Skeletal muscle cell (primary cell): ENCODE data around the gene HNF1B.

Experiments
- DNase-seq: peaks from one replicate; pipeline ENCODE4 v3.0.0-alpha.2; 2010; ENCODE audit warnings: low read depth
- H3K4me3 ChIP-seq: 2 replicates; pipeline ENCODE4 v1.5.1; 2011; ENCODE audit warnings: low read depth, mild to moderate bottlenecking, control low read depth, low read length, moderate library complexity

The HNF1B gene

DNA sequence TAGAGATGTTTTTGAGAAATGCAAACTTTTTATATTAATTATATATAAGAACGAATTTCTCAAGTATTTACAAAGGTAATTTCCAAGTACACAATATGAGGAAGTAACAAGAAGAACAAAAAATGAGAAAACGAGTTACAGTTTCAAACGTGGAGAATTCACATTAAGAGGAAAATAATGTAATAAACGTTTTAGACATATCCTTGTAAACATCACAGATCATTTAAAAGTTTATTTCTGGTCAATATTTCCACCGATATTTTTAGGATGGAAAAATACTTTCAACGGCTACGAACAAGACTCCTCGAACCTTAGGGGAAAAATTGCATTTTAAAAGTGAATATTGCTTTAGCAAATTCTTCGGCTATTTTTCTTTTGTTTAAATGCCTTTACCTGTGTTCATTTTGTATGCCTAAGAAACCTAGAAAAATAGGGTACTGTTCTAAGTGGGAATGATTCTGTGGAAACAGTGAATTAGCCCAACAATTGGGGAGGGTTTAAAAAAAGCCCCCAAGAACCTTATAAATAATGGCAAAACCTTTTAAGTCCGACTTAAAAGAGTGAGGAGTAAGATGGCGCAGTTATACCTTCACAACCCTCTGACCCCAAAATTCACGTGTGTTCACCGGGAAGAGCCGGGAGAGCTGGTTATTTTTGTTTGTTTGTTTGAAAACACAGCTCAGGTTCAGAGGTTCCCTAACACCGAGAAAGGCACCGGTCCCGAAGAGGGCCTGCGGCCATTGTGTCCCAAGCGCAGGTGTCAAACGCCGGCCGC is 3.3 kb downstream of the HNF1B start:
- DNase-seq = no peak
- no peak overlapping the region for H3K4me3 ChIP-seq

DNA sequence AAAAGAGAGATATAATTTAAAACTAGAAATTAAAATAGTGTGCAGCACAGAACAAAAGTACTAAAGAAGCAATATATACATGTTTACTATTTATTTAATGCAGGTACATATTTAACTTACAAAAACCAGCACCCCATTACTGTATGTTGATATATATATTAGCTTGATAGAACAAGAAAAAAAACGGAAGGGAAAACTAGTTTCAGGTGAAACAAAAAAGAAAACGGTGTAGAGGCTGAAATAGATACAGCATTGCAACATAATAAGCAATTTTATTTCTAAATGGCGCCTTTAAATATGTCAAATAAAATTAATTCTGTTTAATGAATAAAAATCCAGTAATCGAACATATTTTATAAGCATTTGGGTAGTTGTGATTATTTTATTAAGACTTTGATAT is 3.9 kb downstream of the HNF1B start:
- no peak for DNase-seq
- H3K4me3 ChIP-seq = no peak overlapping the region

DNA sequence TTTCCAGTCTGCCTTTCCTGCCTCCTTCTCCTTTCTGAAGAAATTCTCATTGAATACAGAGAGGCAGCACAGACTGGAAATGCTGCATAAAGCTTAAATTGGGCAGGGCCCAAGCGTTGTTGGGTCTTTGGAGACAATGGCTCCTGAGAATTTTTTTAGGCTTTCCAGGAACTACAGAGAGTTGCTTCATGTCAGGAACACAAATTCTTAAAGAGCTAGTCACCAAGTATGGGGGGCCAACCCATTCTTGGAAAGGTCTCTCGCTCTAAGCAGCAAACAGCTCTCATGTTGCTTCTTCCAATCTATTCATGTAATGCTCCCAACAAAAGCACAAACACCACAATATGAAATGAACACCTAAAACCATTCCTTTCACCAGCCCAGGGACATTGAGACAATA is 6.9 kb downstream of the HNF1B start:
- no peak overlapping the region for H3K4me3 ChIP-seq
- DNase-seq = peak; percentile 39

DNA sequence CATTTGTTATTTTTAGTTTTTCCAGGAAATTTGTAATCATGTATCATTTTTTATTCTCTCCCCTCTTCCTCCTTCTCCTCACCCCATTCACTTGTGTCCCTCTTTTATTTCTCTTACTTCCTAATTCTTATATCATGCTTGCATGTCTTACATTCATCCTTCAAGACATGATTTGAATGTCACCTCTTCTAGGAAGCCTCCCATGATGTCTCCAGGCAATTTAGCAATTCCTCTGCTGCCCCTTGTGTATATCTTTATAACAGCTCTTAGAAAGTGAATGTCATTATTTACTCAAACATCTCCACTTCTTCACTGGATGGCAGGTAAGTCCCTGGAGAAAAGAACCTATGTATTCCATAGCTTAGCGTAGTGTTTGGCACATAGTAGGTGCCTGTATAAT is 7.8 kb downstream of the HNF1B start:
- no peak overlapping the region for H3K4me3 ChIP-seq
- DNase-seq = no peak

DNA sequence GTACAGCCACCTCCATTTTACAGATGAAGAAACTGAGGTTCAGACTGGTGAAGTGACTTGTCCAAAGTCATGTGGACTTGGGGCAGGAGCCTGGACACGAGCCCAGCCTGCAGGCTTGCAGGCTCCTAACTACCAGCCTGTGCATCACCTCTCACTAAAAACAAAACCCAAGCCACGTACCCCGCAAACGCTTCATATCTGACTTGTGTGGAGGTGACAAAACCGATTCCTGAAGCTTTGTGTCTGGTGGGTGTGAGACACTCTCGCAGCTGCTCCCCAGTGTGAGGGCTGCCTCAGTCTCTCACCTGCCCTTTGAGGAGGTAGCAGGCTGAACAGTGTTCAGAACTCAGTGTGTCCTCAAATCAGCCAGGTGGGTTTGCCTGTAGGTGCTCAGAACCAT is 8.4 kb downstream of the HNF1B start:
- H3K4me3 ChIP-seq = no peak overlapping the region
- DNase-seq = no peak

DNA sequence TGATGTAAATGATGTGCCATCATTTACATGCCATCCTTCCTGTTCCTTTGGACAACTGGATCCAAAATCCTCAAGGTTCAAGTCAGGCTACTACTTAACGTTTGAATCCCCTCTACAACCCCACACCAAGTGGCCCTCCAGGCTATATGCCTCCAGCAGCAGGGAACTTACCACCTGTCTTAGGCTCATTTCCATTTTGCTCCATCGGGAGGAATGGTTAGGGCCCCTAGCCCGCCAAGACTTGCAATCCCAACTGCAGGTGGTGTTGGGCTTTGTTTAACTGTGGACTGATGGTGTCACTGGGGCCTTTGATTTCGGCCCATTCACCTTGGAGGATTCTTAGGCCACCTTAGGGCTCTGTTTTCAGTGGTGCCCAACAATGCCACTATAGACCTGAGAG is 9.7 kb downstream of the HNF1B start:
- no peak overlapping the region for H3K4me3 ChIP-seq
- no peak for DNase-seq

DNA sequence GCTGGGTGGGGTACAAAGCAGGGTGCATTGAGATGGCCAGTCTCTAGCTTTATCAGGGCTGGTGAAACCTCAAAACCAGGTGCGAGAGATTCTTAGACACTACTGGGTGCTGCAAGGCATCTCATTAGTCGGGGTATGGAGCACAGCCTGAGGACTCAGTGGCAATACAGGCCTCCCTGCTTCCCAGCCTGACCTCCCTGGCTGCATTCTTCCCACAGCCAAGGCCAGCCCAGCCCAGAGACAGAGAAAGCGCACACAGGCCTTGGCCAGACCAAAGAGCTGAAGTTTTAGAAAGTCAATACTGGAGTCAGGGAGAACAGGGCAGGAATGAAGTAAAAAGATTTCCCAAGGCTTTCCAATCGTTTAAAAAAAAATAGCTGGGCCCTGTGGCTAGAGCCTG is 12.5 kb downstream of the HNF1B start:
- DNase-seq = no peak

DNA sequence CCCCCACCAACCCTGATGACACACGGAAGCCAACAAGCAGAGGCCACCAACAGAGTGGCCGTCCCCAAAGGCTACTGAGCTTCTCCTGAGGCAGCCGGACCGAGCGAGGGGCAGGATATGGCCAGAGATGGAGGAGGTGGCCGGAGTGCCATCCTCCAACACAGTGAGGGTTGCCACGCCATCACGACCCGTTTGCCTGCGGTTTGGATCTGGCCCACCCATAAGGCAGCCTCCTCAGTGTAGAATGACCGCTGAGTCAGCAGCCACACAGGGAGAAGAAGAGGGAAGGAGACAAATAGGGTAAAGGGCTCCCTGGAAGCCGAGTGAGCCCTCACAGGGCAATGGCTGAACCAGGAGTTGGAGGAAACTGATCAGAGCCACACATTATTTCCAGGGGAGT is 13.8 kb downstream of the HNF1B start:
- DNase-seq = no peak
- H3K4me3 ChIP-seq = no peak overlapping the region

More for the DNA sequence above, 12.5 kb downstream of the HNF1B start:
- H3K4me3 ChIP-seq = no peak overlapping the region

DNA sequence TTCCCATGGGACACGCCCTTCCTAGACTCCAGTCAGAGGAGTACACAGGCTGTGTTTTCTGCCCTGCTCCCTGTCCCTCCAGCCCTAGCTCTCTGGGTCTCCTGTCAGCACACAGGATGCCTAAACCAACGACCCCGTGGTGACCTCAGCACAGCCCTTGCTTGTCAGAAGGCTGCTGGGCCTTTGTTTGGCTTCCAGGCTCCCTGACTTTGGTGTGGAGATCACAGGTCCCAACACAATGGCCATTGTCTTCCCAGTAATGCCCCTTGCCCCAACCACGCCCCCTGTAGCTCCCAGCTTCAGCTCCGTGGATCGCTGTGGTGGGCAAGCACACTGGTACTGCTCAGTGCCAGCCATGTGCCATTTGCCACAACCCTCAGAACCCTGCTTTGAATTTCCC is 15.0 kb downstream of the HNF1B start:
- H3K4me3 ChIP-seq = no peak overlapping the region
- DNase-seq = no peak

DNA sequence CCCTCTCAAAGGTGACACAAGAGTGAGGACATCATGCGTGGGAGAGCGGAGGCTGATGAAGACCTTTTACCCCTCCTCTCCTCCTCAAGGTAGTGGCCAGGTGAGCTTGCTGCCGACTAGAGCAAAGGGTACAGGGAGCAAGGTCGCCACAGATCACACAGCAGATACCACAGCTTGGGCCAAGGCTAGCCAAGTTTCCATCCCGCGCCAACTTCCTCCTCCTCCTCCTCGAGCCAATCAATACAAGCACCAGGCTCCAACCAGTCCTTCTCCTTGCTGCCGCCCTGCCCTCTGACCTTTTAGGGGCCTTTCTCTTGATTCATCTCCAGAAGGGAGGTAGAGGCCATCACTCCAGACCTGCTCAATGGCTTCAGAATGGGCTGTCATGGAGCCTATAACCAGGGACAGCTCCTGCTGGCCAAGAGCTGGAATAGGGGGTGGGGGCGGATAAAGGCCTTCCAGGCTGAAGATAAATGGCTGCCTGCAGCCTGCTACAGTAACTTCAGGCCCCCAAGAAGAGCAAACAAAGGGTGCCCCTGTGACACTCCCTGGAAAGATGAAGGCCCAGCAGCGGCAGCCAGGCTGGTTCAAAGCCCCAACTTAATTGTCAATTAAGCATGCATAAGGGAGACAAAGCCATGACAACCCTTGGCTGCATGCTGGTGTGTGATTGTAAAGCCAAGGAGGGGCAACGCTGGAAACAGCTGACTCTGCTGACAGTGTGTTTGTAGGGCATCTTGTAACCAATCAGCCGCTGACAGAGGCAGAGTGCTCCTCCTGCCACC is 17.8 kb downstream of the HNF1B start:
- H3K4me3 ChIP-seq = no peak overlapping the region
- no peak for DNase-seq

DNA sequence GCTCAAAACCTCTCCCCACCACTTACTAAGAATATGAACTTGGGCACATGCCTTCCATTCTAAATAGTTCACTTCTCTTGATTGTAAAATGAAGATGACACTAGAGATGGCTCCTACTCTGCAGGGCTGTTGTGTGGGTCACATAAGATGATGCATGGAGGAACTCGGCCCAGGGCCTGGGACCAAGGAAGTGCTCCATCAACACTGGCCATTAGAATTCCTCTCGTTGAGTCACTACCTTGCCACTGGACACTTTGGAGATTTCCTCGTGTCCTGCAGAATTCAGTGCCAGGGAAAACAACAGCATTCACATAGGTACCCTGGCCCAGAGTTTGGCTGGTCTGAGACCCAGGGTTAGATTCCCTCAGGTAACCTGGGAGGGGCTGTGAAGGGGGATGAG is 18.6 kb downstream of the HNF1B start:
- H3K4me3 ChIP-seq = no peak overlapping the region
- DNase-seq = no peak

DNA sequence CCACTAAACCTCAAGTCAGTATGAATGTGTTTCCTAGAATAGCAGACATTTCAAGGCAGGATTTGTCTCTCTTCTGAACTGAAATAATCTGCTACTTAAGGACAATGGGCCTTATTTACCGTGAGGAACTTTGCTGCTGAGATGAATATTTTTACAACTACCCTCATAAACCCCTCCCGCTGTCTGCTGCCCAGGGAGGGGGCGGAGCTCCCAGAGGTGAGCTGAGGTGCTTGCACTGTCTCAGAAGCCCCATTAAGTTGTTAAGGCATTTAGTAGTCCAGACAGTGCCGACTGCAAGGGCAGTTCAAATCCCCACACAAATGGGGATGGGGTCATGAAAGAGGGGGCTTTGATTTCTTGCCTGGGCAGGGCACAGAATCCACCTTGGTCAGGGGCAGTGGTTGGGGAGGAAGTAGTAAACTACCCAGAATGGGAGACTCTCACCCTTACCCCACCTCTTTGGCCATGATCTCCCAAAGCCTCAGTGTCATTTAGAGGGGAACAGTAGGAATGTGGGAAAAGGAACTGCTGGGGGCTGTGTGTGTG is 19.2 kb downstream of the HNF1B start:
- no peak overlapping the region for H3K4me3 ChIP-seq
- DNase-seq = no peak

DNA sequence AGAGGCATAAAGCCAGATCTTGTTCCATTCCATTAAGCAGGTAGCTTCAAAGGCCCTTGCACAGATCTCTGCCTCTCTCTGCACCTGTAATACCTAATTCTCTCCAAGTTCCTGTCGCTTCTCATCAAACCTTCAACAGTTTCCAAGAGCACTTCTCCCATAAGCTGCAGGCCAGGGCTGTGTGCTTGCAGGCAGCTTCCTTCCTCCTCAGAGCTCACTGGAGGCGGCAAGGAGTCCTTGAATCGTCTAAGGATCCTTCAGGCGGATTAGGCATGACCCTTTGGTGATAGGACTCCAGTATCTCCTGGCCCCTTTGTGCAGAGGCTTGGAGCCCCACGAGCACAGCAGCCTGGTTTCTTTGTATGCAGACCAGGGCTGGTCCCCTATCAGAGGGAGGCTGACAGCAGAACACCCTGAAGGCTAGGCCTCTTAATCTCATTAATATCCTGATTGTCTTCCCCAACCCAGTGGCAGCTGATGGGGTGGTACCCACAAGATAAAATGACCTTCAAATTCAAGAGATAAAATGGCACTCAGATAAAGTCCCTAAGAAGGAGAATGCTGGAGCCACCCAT is 19.8 kb downstream of the HNF1B start:
- no peak overlapping the region for H3K4me3 ChIP-seq
- no peak for DNase-seq

DNA sequence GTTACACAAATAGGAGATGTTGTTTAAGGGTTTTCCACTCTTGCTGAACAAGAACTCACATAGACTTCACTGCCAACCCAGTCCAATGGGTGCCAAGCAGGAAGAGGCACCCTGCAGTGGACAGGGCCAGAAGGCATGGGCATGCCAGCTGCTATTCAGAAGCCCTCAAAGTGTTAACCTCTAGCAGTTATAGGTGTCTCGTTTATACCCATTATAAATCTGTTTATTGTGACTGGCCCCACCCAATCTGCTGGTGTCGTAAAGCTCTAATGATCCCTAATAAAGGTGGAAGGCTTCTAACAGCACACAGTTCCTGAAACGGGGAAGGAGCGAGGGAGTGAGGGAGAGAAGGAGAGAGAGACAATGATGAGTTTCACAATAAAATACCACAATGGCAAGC is 23.9 kb downstream of the HNF1B start:
- no peak for DNase-seq
- no peak overlapping the region for H3K4me3 ChIP-seq

DNA sequence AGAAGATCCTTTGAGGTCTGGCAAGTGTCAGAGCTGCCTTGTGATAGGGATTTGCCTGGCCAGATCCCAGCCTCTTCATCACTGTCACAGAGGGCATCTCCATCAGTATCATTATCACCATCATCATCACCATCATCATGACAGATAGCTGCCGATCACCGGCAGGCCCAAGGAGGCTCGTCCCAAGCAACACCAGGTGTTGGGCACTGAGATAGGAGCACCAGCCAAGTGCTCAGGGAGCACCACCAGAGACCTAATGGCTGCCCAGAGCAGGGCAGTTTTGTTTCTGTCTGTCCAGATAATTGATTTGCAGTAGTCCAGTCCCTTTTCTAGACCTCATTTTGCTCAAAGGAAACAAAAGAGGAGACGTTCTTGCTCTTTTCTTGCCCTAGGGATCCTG is 25.0 kb downstream of the HNF1B start:
- no peak overlapping the region for H3K4me3 ChIP-seq
- no peak for DNase-seq

DNA sequence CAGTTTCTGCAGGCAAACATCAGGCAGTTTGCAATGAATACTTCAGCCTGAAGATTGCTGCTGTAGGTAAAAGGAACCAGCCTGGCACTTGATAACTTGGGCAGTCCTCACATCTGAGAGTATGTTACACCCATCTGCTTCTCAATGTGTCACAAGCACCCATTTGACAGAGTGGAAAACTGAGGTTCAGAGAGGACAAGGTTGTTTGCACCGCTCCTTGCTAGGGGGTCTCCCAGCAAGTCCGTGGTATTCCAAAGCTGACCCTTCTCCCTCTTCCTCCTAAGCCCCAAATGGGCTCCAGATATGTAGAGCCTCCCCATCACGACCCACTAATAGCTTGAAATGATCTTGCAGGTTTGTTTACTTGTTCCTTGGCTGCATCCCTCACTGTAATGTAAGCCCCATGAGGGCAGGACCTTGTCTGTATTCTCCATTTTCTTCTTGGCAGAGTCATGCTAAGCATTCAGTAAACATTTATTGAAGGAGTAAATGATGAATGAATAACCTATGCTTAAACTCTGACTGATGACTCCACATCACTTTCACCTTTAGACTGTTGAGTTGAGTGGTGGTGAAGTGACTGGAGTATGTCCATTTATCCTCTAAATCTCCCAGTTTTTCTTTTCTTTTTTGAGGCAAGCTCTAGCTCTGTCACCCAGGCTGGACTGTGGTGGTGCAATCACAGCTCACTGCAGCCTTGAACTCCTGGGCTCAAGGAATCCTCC is 26.4 kb downstream of the HNF1B start:
- no peak overlapping the region for H3K4me3 ChIP-seq
- no peak for DNase-seq

DNA sequence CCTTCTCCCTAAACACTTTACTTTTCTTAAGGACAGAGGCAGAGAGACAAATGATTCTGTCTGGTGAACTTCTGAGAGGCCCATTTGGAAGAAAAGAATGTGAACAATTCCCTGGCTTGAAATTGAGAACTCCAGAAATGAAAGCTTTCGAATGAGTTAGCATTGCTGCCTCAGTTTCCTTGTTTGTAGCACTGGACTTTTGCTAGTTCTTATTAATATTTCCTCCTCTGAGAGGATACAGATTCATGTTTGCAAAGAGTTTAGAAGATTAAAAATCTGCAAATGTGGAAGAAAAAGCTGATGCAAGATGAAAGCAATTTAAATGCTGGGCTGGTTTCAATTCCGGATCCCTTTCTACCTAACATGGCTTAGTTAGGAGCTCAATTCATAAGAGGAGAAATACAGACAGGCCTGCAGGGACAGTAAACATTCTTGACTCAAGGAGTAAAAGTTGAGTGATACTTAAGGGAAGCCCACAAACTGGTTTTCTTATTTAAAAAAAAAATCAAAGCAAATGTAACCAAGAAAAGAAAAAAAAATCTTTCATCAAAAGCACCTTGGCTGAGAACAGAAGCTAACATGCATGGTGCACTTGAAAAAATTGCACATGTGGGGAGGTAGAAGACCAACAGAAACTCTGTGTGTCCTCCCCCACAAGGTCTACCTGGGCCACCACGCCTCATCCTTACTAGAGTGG is 27.1 kb downstream of the HNF1B start:
- no peak for DNase-seq
- H3K4me3 ChIP-seq = no peak overlapping the region

DNA sequence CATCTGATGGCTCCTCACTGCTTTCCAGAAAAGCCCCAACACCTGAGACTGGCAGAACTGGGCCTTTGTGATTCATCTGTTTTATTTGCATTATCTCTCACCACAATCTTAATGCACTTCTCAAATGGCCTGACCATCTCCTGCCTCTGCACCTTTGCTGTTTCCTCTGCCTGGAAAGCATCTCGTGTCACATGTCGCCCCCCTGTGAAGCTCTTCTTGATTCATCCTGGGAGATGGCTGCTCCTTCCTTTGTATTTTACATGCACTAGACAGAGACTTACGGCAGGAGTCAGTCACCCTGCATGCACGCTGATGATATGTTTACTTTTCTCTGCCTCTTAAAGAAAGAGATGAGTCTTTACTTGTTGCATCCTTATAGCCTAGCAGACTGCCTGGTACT is 30.0 kb downstream of the HNF1B start:
- DNase-seq = no peak
- no peak overlapping the region for H3K4me3 ChIP-seq

DNA sequence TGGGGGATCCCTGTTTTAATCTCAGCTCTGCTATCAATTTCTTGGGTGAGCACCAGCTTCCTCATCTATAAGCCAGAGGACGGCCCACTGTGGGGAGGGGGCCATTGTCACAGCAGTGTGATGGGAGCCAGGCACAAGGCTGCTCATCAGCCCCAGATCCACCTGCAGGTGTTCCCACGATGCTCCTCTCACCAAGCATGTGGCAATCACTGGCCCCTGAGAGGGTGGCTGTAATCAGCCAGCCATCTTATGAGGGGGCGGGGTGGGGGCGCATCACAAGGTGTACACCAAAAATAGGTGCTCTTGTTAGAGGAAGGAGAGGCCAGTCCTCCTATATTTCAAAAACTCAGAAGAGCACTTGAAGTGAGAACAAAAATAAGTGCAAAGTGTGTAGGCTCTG is 31.2 kb downstream of the HNF1B start:
- DNase-seq = no peak
- no peak overlapping the region for H3K4me3 ChIP-seq
